BLaER1 (cell line): ENCODE results near the gene SLC25A21.

Experiments used
- H3K27ac ChIP-seq: shearing (Covaris generic); formaldehyde crosslinking; 2 replicates; pipeline ENCODE4 v1.8.1; 2022
- H3K27me3 ChIP-seq: shearing (Covaris generic); formaldehyde crosslinking; 2 replicates; pipeline ENCODE4 v1.8.1; 2022
- H3K36me3 ChIP-seq: shearing (Covaris generic); formaldehyde crosslinking; 2 replicates; pipeline ENCODE4 v1.8.1; 2022
- H3K4me1 ChIP-seq: shearing (Covaris generic); formaldehyde crosslinking; 2 replicates; pipeline ENCODE4 v1.8.1; 2022
- H3K4me2 ChIP-seq: shearing (Covaris generic); formaldehyde crosslinking; 2 replicates; pipeline ENCODE4 v1.8.1; 2022
- H3K4me3 ChIP-seq: shearing (Covaris generic); formaldehyde crosslinking; 2 replicates; pipeline ENCODE4 v1.8.1; 2022
- H3K9ac ChIP-seq: shearing (Covaris generic); formaldehyde crosslinking; 2 replicates; pipeline ENCODE4 v1.8.1; 2022
- H3K9me3 ChIP-seq: shearing (Covaris generic); formaldehyde crosslinking; 2 replicates; pipeline ENCODE4 v1.8.1; 2022
- H4K20me1 ChIP-seq: shearing (Covaris generic); formaldehyde crosslinking; 2 replicates; pipeline ENCODE4 v1.8.1; 2022
- Cebpa-rat ChIP-seq: shearing (Covaris generic); IDR thresholded peaks from 2 replicates; pipeline ENCODE4 v1.8.1; 2022

The SLC25A21 gene

DNA sequence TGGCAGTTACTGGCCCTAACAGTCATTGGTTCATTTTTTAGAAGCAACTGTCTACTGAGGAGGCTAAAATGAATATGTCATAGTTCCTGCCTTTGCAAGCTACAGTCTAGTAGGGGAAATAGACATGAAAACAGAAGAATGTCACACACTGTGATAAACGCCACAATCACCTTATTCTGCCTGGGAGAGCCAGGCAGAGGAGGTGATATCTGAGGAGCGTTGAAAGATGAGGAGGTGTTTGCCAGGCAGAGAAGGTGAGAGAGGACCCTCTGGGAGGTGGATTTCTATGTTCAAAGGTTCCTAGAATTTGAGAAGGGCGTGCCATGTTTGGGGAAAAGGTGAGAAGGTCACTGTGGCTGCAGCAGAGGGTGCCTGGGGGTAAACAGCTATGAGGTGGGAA is 325.0 kb downstream of the SLC25A21 start:
- no peaks in the 10 kb centered on the region for H3K27me3 ChIP-seq
- H3K4me1 ChIP-seq, result no peaks in the 10 kb centered on the region
- H3K4me3 ChIP-seq, result no peak overlapping the region
- H4K20me1 ChIP-seq, result no peaks in the 10 kb centered on the region
- no peak overlapping the region for H3K27ac ChIP-seq
- no peak for TF ChIP-seq Cebpa-rat
- H3K9me3 ChIP-seq, result no peaks in the 10 kb centered on the region
- no peak overlapping the region for H3K9ac ChIP-seq
- H3K36me3 ChIP-seq, result no peaks in the 10 kb centered on the region
- H3K4me2 ChIP-seq, result no peak overlapping the region

DNA sequence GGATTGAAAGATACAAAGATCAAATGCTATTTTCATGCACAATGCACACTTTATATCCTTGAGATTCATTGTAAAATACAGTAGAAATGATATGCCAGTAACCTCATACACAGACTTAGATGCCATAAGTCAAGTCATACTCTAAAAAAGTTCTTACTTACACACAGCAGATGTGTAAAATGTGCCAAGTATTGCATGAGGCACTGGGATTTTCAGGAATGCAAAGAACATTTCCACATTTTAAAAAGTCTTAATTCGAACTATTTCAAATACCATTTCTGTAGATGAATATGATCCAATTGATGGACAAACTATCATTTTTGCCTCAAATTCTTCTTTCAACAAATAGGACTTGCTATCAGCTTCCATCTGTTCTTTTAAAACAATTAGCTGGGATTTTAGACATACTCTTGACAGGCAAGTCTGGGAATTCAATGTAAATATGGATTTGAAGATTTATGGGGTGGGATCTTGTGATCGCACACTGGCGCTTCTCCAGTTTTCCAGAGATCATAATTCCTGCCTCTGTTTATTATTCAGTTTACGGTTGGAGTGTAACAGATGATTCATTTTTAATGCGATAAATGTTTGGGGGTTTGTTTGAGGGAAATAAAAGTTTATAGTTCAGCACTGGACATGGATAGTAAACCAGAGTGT is 326.9 kb downstream of the SLC25A21 start:
- H3K9ac ChIP-seq, result no peak overlapping the region
- no peaks in the 10 kb centered on the region for H3K27me3 ChIP-seq
- no peak overlapping the region for H3K27ac ChIP-seq
- H3K4me2 ChIP-seq, result no peak overlapping the region
- H3K4me1 ChIP-seq, result no peaks in the 10 kb centered on the region
- no peaks in the 10 kb centered on the region for H3K9me3 ChIP-seq
- no peak for TF ChIP-seq Cebpa-rat
- no peaks in the 10 kb centered on the region for H4K20me1 ChIP-seq
- no peaks in the 10 kb centered on the region for H3K36me3 ChIP-seq
- no peak overlapping the region for H3K4me3 ChIP-seq

DNA sequence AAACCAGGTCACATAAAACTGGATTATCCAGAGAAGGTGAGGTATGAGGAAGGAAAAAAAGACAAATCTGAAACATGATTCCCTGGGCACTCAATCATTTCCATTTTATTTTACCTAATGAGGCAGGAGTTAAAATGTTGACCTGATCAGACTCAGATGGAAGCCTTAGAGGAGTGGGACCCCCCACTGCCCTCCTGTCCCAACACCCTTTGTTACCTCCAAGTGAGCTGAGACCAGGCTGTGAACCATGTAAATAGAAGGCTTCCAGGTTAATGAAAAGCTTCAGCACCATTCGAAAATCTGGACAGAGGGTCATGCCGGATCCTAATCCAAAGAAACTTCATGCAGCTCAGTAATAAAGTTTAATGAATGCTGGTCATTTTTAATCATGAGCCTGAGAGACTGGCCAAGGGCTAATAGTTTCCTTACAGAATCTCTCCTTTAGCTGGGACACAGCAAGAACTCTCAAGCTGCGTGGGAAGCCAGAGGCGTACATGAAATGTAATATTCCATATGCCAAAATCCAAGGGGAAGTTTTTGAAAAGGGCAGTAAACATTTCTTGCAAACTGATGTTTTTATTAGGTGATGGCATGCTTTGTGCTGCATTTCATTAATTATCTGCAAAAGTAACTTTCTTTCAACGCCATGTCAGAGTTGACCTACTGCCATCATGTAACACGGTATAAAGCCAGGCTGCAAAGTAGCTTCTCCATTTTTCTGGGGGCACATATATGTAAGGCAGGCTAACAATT is 327.8 kb downstream of the SLC25A21 start:
- no peak for TF ChIP-seq Cebpa-rat
- H3K27me3 ChIP-seq, result no peaks in the 10 kb centered on the region
- no peaks in the 10 kb centered on the region for H4K20me1 ChIP-seq
- H3K36me3 ChIP-seq, result no peaks in the 10 kb centered on the region
- no peak overlapping the region for H3K9ac ChIP-seq
- no peaks in the 10 kb centered on the region for H3K9me3 ChIP-seq
- H3K27ac ChIP-seq, result no peak overlapping the region
- no peak overlapping the region for H3K4me2 ChIP-seq
- H3K4me1 ChIP-seq, result no peaks in the 10 kb centered on the region
- H3K4me3 ChIP-seq, result no peak overlapping the region

DNA sequence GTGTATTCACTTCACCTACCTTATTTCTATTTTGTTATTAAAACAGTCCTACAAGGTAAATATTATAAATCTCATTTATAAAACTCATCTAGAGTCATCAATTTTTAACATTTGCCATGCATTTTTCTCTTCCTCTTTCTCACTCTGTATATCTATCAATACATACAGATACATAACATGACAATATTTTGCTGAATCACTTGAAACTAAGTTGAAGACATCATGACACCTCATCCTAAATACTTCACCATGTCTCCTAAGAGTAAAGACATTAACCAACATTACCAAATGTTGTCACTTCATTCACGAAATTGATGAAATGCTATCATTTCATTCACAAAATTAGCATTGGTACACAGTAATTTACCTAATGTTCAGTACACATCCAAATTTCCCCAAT is 329.0 kb downstream of the SLC25A21 start:
- no peaks in the 10 kb centered on the region for H3K4me1 ChIP-seq
- no peak overlapping the region for H3K27ac ChIP-seq
- no peaks in the 10 kb centered on the region for H3K36me3 ChIP-seq
- no peak for TF ChIP-seq Cebpa-rat
- H3K4me2 ChIP-seq, result no peak overlapping the region
- H3K27me3 ChIP-seq, result no peaks in the 10 kb centered on the region
- H3K4me3 ChIP-seq, result no peak overlapping the region
- no peaks in the 10 kb centered on the region for H3K9me3 ChIP-seq
- H4K20me1 ChIP-seq, result no peaks in the 10 kb centered on the region
- no peak overlapping the region for H3K9ac ChIP-seq

DNA sequence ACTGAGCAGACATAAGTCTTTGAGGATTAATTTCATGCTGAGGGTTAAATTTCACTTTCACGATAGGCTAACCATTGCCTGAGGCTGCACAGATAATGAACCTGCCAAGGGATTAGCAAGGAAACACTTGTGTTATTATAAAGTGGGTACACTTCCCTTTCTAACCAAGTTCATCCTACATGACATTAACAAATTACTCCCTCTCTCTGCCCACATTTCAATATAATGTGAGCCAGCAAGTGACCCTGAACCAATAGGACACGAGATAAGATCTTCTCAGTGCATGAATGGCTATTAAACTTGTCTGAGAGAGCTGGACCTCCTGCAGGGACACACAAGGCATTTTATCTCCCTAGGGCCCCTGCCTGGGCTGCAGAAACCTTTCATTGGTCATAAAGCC is 337.3 kb downstream of the SLC25A21 start:
- TF ChIP-seq Cebpa-rat, result no peak
- no peak overlapping the region for H3K9ac ChIP-seq
- H3K4me2 ChIP-seq, result no peak overlapping the region
- H3K36me3 ChIP-seq, result no peaks in the 10 kb centered on the region
- no peak overlapping the region for H3K27ac ChIP-seq
- H4K20me1 ChIP-seq, result no peaks in the 10 kb centered on the region
- no peak overlapping the region for H3K4me3 ChIP-seq
- no peaks in the 10 kb centered on the region for H3K4me1 ChIP-seq
- H3K9me3 ChIP-seq, result no peaks in the 10 kb centered on the region
- no peaks in the 10 kb centered on the region for H3K27me3 ChIP-seq

DNA sequence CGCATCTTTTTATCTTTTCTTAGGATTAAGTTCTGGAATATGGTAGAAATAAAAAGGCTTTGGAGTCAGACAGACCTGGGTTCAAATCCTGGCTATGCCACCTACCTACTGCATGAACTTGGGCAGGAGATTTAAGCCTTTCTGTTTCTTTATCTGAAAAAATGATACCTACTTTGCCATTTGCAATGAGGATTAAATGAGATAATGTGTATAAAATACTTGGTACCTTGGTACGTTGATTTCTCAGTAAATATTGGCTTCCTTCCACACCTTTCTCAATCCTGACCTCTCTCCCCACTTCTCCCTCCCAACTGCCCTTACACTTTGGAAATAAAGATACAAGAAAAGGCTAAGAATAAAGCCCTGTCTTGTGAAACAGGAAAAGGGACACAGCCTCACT is 338.1 kb downstream of the SLC25A21 start:
- Histone ChIP-seq H3K27ac (no peak overlapping the region), H3K27me3 (no peaks in the 10 kb centered on the region), H3K36me3 (no peaks in the 10 kb centered on the region), H3K4me2 (no peak overlapping the region), H3K4me1 (no peaks in the 10 kb centered on the region), H3K4me3 (no peak overlapping the region), H4K20me1 (no peaks in the 10 kb centered on the region), H3K9ac (no peak overlapping the region), H3K9me3 (no peaks in the 10 kb centered on the region)
- TF ChIP-seq Cebpa-rat, result no peak

DNA sequence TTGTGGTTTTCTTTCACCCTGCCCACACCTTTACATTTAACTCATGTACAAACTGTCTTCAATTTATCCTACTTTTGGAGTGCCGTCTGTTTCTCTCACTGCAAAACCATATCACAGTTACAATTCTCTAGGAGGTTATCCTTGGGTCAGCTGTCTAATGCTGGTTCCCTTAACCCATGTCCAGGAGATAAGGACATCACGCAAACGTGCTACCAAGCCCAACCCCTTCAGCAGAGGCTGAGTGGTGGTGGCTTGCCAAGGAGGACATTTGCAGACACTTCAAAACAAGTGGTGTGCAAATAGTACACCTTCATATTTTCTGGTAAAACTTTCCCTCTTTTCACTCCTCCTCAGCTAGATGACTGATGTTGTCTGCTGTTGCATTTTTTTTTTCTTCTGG is 342.9 kb downstream of the SLC25A21 start:
- Histone ChIP-seq H3K4me3 (no peak overlapping the region), H3K27me3 (no peaks in the 10 kb centered on the region), H3K9me3 (no peaks in the 10 kb centered on the region), H4K20me1 (no peaks in the 10 kb centered on the region), H3K27ac (no peak overlapping the region), H3K4me1 (no peaks in the 10 kb centered on the region), H3K36me3 (no peaks in the 10 kb centered on the region), H3K4me2 (no peak overlapping the region), H3K9ac (no peak overlapping the region)
- no peak for TF ChIP-seq Cebpa-rat

DNA sequence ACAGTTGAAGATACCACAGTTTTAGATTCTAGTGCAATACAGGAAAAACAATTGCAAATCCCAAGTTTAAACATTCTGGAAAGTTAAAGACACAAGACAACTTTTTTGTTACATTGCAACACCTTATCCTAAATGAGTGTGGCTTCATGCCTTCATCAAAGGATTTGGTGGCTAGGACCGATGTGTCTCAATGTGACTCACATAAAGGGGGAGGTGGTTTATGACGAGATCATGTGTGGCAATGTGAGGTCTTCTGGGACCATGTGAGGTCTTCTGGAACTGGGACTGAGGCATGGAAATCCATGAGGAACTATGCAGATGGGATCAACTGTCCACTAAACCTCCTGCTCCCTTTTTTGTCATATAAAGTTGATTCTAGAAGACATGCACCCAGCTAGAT is 344.5 kb downstream of the SLC25A21 start:
- H3K27ac ChIP-seq, result no peak overlapping the region
- no peaks in the 10 kb centered on the region for H3K4me1 ChIP-seq
- H3K4me2 ChIP-seq, result no peak overlapping the region
- H3K9me3 ChIP-seq, result no peaks in the 10 kb centered on the region
- H3K36me3 ChIP-seq, result no peaks in the 10 kb centered on the region
- no peak overlapping the region for H3K4me3 ChIP-seq
- TF ChIP-seq Cebpa-rat, result no peak
- H3K27me3 ChIP-seq, result no peaks in the 10 kb centered on the region
- H4K20me1 ChIP-seq, result no peaks in the 10 kb centered on the region
- no peak overlapping the region for H3K9ac ChIP-seq

DNA sequence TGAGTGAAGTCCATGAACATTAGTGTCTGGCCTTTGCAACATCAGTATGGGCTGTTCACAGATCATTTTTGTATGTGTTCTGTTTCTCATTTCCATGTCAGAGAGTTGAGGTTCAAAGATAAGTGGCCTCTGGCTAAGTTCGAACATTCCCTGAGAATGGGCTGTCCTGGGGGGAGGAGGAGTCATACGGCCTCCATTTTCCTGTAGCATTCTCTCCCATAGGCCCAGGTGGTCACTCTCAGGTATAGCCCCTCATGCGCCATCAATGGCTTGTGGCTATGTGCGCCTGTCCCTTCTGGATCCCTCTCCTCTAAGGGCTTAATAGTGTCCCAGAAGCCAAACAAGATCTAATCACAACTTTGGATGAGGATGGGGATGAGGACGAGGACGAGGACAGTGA is 345.8 kb downstream of the SLC25A21 start:
- Histone ChIP-seq H3K27me3 (no peaks in the 10 kb centered on the region), H4K20me1 (no peaks in the 10 kb centered on the region), H3K4me2 (no peak overlapping the region), H3K9me3 (no peaks in the 10 kb centered on the region), H3K4me1 (peaks cover 9% of the 10 kb centered on the region), H3K27ac (no peak overlapping the region), H3K9ac (no peak overlapping the region), H3K4me3 (no peak overlapping the region), H3K36me3 (no peaks in the 10 kb centered on the region)
- no peak for TF ChIP-seq Cebpa-rat

DNA sequence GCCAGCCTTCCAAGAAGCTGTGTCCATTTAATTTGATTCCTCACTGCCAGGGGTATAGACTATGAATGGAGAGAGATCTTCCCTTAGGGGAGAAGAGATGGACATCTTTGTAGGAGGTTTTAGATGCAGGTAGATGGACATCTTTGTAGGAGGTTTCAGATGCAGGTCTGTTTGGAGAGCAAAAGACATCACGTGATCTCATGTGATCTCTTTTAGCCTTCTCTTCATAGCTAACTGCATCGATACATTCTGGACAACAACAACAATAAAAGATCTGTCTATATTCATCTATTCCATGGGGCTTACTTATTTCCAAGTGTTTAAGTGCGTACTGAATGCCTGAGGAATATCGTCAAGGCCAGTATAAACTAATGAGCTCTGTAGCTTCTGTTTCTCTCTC is 347.6 kb downstream of the SLC25A21 start:
- no peaks in the 10 kb centered on the region for H3K27me3 ChIP-seq
- no peak overlapping the region for H3K4me3 ChIP-seq
- TF ChIP-seq Cebpa-rat, result no peak
- no peak overlapping the region for H3K4me2 ChIP-seq
- no peak overlapping the region for H3K9ac ChIP-seq
- no peaks in the 10 kb centered on the region for H4K20me1 ChIP-seq
- H3K9me3 ChIP-seq, result no peaks in the 10 kb centered on the region
- no peaks in the 10 kb centered on the region for H3K36me3 ChIP-seq
- peaks cover 26% of the 10 kb centered on the region for H3K4me1 ChIP-seq
- no peak overlapping the region for H3K27ac ChIP-seq
